ENCODE measurements around the gene LRRTM3. TPM values are rescaled to one million over a fixed set of nuclear protein-coding genes. Genes with fewer than 3 reads are reported as not detected.

LRRTM3 gene
- total RNA-seq, 2 donors from 2014 or later, result not detected

DNA sequence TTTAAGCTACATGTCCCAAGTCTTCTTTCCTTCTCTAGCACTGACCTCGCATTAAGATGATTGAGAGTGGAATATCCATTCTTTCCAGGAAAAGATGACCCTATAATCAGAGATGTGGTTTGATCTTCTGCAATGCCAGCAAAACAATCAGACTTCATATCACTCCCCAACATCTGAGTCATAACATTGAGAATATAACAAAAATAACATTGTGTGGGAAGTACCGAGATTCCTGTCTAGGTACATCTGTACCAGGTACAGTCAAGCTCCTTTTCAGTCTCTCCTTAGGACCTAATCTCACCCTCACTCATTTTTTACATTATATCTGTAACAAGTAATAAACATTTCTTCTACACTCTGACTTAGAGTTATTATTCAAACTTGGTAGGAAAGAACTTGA is 201.6 kb downstream of the LRRTM3 start:
- 76 to 100% methylated on average over 1 to 2 of the region's 2 CpGs for WGBS, 2 experiments (ENCODE audit: insufficient coverage in 1 of 2, insufficient read length in 1 of 2)
- H3K9me3 ChIP-seq (ENCODE audit: control insufficient read depth, low read length), result no peaks in the 10 kb centered on the region
- no peak for DNase-seq
- H3K36me3 ChIP-seq (ENCODE audit: control insufficient read depth, insufficient read depth, low read length), result no peaks in the 10 kb centered on the region
- Mint-ChIP-seq H3K4me1 (no peaks in the 10 kb centered on the region), H3K9me3 (no peaks in the 10 kb centered on the region), H3K36me3 (ENCODE audit: low read depth) (no peaks in the 10 kb centered on the region), H3K4me3 (no peak overlapping the region), H3K27ac (no peak overlapping the region), H3K27me3 (ENCODE audit: insufficient read depth) (no peaks in the 10 kb centered on the region)
- TF ChIP-seq, protein P1, sequence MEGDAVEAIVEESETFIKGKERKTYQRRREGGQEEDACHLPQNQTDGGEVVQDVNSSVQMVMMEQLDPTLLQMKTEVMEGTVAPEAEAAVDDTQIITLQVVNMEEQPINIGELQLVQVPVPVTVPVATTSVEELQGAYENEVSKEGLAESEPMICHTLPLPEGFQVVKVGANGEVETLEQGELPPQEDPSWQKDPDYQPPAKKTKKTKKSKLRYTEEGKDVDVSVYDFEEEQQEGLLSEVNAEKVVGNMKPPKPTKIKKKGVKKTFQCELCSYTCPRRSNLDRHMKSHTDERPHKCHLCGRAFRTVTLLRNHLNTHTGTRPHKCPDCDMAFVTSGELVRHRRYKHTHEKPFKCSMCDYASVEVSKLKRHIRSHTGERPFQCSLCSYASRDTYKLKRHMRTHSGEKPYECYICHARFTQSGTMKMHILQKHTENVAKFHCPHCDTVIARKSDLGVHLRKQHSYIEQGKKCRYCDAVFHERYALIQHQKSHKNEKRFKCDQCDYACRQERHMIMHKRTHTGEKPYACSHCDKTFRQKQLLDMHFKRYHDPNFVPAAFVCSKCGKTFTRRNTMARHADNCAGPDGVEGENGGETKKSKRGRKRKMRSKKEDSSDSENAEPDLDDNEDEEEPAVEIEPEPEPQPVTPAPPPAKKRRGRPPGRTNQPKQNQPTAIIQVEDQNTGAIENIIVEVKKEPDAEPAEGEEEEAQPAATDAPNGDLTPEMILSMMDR (conservative IDR thresholded peaks at IDR 0.05), result no peak
- no peak overlapping the region for H3K27ac ChIP-seq (ENCODE audit: low read depth, low read length)
- no peaks in the 10 kb centered on the region for H3K27me3 ChIP-seq (ENCODE audit: control insufficient read depth, insufficient read depth, low read length, poor library complexity, severe bottlenecking)
- H3K9ac ChIP-seq (ENCODE audit: extremely low read depth, low read length, poor library complexity, severe bottlenecking), result no peak overlapping the region
- H3K4me1 ChIP-seq (ENCODE audit: control insufficient read depth, insufficient read depth, low read length), result no peaks in the 10 kb centered on the region
- no peak overlapping the region for H3K4me3 ChIP-seq (ENCODE audit: low read length)

DNA sequence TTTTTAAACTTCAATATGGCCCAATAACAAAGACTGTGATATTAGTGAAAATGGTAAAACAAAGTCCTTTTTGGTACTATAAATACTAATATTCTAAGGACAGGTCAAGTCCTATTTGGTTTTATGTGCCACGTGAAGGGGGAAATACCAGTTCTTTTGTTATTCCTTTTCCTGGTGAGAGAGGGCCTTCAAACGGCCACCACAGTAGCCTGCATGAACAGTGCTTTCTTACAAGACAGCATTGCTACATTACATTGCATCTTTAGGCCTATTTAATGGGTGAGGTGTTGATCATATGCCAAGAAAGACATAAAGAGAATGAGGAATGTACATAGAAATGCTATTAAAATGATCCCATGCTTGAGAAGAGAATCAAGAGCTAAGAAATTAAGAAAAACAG is 214.8 kb downstream of the LRRTM3 start:
- H3K36me3 ChIP-seq (ENCODE audit: control insufficient read depth, insufficient read depth, low read length), result no peaks in the 10 kb centered on the region
- no peaks in the 10 kb centered on the region for H3K36me3 Mint-ChIP-seq (ENCODE audit: low read depth)
- H3K27me3 Mint-ChIP-seq (ENCODE audit: insufficient read depth), result no peaks in the 10 kb centered on the region
- 37% methylated on average over 2 of the region's 2 CpGs; no CpG with 5 or more reads in 1 of the 2 experiments for WGBS, 2 experiments (ENCODE audit: insufficient coverage in 1 of 2, insufficient read length in 1 of 2)
- H3K9me3 ChIP-seq (ENCODE audit: control insufficient read depth, low read length), result no peaks in the 10 kb centered on the region
- TF ChIP-seq, protein P1 (conservative IDR thresholded peaks at IDR 0.05), result no peak
- peak; percentile 40 for DNase-seq
- H3K27me3 ChIP-seq (ENCODE audit: control insufficient read depth, insufficient read depth, low read length, poor library complexity, severe bottlenecking), result no peaks in the 10 kb centered on the region
- H3K4me1 Mint-ChIP-seq, result no peaks in the 10 kb centered on the region
- no peak overlapping the region for H3K27ac ChIP-seq (ENCODE audit: low read depth, low read length)
- no peak overlapping the region for H3K4me3 ChIP-seq (ENCODE audit: low read length)
- no peak overlapping the region for H3K9ac ChIP-seq (ENCODE audit: extremely low read depth, low read length, poor library complexity, severe bottlenecking)
- H3K9me3 Mint-ChIP-seq, result no peaks in the 10 kb centered on the region
- H3K4me1 ChIP-seq (ENCODE audit: control insufficient read depth, insufficient read depth, low read length), result no peaks in the 10 kb centered on the region
- H3K4me3 Mint-ChIP-seq, result no peak overlapping the region
- H3K27ac Mint-ChIP-seq, result no peak overlapping the region

DNA sequence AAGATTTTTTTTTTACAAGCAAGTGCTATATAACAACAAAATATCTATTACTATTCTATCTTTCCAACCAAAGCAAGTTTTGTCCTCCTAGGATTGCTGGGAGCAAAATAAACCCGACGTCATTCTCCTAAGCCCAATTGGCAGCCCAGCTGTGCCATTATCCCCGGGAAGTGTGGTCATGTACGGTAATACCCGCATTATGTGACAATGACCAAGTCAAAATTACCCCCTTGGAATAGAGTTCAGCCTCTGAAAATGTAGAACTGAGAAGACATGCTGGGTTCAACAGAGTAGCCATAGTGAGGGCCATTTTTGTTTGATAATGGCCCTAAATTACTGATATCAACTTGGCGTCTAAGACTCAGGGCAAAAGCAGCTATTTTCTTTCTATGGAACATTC is 215.5 kb downstream of the LRRTM3 start:
- Mint-ChIP-seq H3K9me3 (no peaks in the 10 kb centered on the region), H3K4me3 (no peak overlapping the region), H3K36me3 (ENCODE audit: low read depth) (no peaks in the 10 kb centered on the region), H3K4me1 (no peaks in the 10 kb centered on the region), H3K27ac (no peak overlapping the region), H3K27me3 (ENCODE audit: insufficient read depth) (no peaks in the 10 kb centered on the region)
- H3K27me3 ChIP-seq (ENCODE audit: control insufficient read depth, insufficient read depth, low read length, poor library complexity, severe bottlenecking), result no peaks in the 10 kb centered on the region
- no peaks in the 10 kb centered on the region for H3K9me3 ChIP-seq (ENCODE audit: control insufficient read depth, low read length)
- H3K27ac ChIP-seq (ENCODE audit: low read depth, low read length), result no peak overlapping the region
- DNase-seq, result peak; percentile 40
- H3K4me1 ChIP-seq (ENCODE audit: control insufficient read depth, insufficient read depth, low read length), result no peaks in the 10 kb centered on the region
- TF ChIP-seq, protein P1 (conservative IDR thresholded peaks at IDR 0.05), result no peak
- no peaks in the 10 kb centered on the region for H3K36me3 ChIP-seq (ENCODE audit: control insufficient read depth, insufficient read depth, low read length)
- H3K9ac ChIP-seq (ENCODE audit: extremely low read depth, low read length, poor library complexity, severe bottlenecking), result no peak overlapping the region
- 92 to 95% methylated on average over 5 to 6 of the region's 6 CpGs for WGBS, 2 experiments (ENCODE audit: insufficient coverage in 1 of 2, insufficient read length in 1 of 2)
- H3K4me3 ChIP-seq (ENCODE audit: low read length), result no peak overlapping the region
